KG1 (cell line): ENCODE data around the gene ZC3H18.

Source experiments
- DNase-seq: peaks from one replicate; lab custom pipeline; 2025; lab: John Stamatoyannopoulos, UW

The ZC3H18 gene

DNA sequence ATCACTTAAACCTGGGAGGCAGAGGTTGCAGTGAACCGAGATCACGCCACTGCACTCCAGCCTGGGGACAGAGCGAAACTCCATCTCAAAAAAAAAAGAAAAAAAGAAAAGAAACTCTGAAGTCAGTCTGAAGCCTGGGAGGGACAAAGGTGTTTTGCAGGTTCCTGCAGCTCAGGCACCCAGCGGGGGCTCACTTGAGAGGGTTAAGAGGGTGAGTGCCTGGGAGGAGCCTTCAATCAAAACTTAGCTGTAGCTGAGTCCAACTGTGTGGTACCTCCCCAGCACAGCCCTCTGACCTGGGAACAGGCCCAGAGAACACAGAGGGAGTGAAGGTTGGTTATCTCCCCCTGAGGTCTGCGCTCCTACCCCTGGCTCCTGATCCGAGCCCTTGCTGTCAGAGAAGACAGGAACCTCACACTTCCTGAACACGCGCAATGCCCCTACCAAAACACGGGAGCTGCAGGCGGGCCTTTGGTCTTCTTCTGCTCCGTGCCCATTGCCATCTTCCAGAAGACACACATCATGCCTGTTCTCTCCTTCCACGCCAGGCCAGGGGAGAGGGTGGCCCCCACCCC is 20.4 kb upstream of the ZC3H18 start:
- DNase-seq = no peak

DNA sequence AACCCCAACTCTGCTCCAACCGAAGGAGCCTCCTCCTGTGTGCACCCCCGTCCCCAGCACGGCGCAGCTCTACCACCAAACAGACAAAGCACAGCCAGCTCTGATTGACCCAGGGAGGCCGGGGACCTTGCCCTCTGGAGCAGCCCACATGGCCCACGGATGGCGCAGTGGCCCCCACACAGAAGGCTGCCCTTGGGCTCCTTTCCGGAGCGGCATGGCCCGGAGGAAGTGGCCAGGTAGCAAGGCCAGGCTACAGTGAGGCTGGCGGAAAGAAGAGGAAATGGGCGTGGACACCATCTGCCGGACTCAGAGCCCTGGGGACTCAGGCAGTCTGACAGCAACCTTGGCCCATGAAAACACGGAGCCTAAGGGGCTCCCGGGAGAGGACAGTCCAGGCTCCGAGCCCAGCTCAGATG is 19.9 kb upstream of the ZC3H18 start:
- no peak for DNase-seq

DNA sequence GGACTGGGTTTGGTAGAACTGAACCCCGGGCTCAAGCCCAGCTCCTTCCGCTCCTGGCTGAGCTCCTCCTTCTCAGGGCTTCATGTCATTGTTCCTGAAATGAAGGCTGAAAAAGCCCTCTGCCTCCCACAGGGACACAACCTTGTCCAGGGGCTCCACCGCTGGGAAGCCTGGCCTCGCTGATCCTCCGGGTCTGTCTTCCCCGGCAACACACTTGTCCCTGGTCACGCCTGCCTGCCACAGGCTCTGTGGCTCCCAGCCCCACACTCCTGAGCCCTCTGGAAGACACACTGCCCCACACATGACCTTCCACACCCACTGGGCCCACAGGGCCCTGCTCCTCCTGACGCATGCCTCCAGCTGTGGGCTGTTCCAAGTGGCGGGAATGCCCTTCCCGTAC is 18.0 kb upstream of the ZC3H18 start:
- DNase-seq = no peak

GRCh38 chr16:88552815-88553214 is 17.4 kb upstream of the ZC3H18 start:
- no peak for DNase-seq

DNA sequence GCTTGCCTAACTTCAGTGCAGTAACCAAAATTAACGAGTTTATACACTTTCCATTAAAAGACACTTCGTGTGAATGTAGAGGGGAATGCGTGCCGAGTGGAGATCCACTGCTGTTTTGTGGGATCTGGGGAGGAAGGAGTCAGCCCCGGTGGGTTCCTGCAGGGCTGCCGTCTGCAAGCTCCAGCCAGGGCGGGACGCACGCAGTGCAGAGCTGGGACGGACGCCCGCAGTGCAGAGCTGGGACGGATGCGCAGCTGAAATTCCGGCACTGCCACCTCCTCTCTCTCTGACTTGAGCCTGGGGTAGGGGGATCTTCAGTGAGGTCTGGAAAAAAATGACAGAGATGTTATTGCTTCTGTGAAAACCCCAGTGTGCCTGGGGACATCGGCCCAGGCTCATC is 16.5 kb upstream of the ZC3H18 start:
- DNase-seq = no peak

DNA sequence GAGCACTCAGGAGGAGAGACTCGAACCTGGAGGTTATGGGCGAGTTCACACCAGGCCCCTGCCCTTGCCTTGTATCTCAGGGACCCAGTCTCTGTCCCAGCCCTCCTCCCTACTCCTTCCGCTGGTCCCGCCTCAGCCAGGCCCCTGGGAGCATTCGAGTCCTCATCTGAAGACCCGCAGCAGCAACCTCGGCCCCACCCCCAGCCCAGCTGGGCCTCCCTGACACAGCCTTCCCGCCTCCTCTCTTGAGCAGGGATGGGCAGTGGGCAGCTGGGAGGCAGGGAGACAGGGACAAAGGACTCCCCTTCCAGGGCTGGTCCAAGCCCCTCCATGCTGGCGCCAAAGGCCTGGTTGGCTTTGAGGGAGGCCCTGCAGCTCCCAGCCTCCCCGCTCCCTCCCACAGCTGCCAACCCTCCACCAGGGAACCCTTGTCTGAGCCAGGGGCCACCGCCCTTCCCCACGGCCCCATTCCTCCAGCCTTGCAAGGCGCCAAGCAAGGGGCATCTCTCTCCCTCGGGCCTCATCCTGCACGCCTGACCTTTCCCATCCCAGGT is 15.4 kb upstream of the ZC3H18 start:
- DNase-seq = no peak

- no peak for DNase-seq
Measured at GRCh38 chr16:88556294-88556988, 13.8 kb upstream of the ZC3H18 start.

GRCh38 chr16:88558457-88559442 is 11.5 kb upstream of the ZC3H18 start:
- DNase-seq = no peak

DNA sequence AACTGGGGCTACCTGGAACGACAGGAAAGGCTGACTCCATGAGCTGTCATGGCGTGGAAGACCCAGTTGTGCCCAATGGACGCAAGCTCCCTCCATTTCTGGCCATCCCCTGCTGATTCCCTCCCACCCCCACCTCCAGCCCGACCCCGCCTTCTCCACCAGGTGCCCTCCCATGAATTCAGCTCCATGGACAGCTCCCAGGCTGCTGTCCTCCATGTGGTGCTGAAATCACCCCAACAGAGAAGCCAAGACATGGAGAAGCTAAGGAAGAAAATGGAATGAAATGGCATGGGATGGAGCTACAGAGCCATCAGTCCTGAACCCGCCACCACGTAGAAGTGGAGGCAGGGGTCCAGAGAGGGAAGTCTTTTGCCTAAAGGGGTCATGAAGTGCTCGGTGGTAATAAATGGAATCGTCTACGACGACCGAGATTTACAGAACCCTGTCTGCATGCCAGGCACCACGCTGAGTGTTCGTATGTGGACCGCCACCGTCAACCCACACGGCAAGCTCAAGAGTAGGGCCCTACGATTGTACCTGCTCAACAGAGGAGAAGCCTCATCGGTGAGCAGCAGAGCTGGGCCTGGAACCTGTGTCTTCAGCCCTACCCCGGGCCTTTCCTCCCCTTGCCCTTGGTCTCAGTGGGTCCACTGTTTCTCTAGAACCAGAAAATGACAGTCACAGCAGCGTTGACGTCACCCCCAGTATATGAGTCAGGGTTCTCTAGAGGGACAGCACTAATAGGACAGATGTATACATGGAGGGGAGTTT is 9.3 kb upstream of the ZC3H18 start:
- DNase-seq = no peak

DNA sequence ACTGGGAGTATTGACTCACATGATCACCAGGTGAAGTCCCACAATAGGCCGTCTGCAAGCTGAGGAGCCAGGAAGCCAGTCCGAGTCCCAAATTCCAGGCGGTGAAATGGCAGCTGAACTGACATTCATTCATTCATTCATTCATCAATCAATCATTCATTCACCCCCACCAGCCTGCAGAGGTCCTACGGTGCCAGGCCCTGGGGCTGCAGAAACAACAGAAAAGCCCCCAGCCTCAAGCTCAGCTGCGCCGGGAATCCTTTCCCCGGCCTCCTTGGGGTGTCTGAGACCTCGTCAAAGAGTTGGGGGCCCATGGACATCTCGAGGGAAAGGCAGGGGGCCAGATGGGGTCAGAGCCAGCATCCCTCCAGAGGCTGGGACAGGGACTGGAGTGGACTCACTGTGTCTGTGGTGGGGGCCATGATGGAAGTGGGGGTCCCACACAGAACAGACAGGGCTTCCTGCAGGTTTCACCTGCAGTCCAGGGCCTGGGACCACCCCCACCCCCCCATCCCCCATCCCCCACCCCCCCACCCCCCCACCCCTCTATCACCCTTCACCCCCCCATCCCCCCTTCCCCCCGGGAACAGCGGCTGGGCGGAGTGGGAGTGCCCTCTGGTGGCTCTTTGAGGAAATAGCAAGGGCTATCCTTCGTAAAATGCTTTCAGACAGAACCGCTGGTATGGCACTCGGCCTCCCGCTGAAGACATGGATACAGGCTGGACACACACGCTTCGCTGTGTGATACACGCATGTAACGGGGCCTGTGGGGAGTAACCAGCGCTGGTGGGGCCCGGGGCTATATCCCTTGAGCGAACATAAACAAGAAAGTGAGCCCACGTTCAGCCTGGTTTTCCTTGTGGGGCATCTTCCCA is 8.5 kb upstream of the ZC3H18 start:
- no peak for DNase-seq

DNA sequence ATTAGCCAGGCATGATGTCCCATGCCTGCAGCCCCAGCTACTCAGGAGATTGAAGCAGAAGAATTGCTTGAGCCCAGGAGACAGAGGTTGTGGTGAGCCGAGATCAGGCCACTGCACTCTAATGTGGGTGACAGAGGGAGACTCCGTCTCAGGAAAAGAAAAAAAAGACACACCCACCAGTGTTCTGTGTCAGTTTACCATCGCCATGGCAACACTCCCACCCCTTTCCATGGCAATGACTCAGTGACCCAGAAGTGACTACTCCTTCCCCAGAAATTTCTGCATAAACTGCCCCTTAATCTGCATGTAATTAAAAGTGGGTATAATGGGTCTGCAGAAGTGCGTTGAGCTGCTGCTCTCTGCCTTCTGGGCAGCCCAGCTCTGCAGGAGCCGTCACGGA is 4.0 kb upstream of the ZC3H18 start:
- no peak for DNase-seq

GRCh38 chr16:88568710-88569613 is 1.2 kb upstream of the ZC3H18 start:
- DNase-seq = no peak

DNA sequence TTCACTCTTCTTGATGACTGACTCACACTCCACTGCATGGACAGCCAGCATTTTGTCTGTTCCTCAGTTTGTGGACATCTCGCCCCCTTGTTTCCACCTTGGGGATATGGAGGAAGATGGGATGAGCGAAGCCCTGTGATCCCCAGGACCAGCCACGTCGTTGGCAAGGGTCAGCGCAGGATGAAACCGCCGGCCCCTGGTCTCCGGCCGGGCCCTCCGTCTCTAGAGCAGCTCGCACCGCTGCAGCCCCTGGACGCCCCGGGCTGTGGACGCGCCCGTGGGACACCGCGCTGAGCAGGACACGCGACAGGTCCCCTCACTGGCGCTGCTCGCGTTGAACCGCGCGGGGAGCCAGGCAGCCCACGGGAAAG is 604 bp upstream of the ZC3H18 start:
- DNase-seq = no peak

DNA sequence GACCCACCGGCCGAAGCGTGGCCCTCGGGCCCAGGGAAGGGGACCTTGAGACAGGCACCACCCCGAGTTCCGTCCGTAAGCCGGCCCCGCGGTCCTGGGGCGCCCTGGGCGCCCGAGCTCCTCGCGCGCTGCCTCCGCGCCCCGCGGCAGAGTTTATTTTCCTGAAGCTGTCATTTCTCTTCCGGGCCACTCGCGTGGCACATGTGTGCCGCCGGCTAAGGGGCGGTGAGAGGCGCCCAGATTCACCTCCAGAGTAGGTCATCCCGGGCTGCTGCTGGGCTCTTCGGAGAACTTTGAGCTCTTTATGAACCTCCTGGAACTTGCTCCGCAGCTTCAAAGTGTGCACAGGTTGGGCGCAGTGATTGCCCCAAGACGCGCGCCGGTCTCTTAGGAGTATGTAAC is 489 bp downstream of the ZC3H18 start:
- DNase-seq = no peak

GRCh38 chr16:88575251-88575650 is 5.0 kb downstream of the ZC3H18 start:
- no peak for DNase-seq

- DNase-seq = no peak
Measured at GRCh38 chr16:88576307-88576706, 6.1 kb downstream of the ZC3H18 start.

DNA sequence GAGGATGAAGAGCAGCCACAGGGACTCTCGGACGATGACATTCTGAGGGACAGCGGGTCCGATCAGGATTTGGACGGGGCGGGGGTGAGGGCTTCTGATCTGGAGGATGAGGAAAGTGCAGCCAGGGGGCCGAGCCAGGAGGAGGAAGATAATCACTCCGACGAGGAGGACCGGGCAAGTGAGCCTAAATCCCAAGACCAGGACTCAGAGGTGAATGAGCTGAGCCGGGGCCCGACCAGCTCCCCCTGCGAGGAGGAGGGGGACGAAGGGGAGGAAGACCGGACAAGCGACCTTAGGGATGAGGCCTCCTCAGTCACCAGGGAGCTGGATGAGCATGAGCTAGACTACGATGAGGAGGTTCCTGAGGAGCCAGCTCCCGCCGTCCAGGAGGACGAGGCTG is 7.0 kb downstream of the ZC3H18 start:
- no peak for DNase-seq

DNA sequence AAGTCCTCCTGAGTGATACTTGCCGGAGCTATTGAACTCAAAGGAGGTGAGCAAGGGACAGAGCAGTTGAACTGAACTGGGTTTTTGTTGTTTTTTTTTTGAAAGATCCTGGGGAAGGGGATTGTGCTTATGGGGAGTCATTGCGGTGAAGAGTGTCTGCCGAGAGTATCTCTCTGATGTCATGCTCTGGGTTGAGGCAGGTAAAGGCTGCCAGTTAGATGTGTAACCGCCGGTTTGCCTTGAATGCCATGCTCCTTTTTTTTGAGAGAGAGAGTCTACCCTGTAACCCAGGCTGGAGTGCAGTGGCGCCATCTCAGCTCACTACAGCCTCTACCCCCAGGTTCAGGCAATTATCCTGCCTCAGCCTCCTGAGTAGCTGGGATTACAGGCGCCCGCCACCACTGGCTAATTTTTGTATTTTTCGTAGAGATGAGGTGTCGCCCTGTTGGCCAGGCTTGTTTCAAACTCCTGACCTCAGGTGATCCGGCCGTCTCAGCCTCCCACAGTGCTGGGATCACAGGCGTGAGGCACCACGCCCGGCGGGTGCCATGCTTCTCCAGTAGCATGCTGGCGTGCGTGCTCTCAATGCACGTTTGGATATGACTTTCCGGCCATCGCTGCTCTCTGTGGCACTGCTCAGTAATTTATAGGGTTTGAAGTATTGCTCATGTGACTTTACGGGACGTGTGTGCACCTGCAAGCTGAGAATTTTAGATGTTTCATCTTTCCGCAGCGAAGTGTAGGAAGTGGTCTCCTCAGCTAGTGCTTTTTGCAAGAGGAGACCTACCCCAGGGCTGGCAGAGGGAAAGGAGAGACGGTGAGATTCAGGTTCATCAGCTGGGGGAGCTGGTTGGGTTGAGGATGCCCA is 8.5 kb downstream of the ZC3H18 start:
- no peak for DNase-seq

DNA sequence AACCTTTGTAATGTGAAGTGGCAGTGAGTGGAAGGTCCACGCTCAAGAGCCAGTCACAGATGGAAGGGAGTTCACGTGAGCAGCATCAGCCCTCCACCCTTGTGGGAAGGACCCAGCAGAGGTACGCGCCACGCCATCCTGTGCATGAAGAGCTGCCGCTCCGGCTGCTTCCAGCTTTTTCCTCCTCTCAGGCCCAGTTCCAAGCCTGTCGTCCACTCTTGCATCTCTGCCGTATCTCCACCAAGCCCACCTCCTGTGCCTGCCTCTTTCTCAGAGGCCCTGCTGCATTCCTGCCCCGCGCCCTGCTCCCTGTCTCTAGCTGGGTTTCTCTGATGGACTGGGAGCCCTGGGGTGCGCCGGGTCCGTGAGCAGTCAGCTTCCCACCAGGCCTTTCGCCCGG is 10.2 kb downstream of the ZC3H18 start:
- no peak for DNase-seq
